GM19025 (cell line): ENCODE measurements around the gene RFK.

Experiments used
- ATAC-seq: cut with Tn5 transposase; IDR thresholded peaks from one replicate; pipeline ENCODE4 v1.9.1; 2021; ENCODE audit warnings: mild to moderate bottlenecking, low read depth, moderate library complexity; ENCODE audit not compliant: unreplicated experiment

The RFK gene

DNA sequence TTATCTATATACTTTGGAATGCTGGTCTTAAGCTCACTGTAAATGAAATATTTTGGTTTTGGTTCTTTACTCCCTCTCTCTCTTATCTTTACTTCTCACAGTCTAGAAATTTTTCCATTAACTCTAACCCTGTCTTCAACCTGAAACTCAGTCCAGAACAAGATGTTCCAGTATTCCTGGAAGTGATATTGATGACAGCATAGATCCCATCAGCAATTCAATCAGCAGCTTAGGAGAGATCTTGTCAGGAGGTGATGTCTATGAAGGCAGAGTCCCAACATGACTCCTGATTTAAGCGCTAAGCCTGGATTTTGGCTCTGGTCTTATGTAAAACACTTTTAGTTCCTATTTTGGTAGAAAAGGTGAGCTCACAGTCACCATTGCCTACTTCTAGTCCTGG, 52.6 kb downstream of the RFK start:
- ATAC-seq = no peak

DNA sequence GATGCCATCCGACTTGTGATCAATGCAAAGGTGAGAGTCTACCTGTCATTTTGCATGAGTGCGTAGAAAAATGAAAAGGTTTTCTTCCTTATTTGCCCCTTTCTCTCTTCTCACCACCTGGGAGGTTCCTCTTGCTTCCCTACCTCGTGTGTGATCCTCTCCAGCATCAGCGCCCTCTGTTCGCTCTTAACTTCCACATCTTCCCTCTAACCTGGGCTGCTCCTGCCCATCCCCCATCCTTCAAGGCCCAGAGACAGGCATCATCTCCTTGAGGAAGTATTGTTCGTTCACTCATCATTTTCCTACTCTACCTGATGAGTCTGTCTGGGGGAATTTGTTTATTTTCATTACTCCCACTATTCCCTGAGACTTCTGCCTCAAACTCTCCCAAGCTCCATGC, 55.8 kb downstream of the RFK start:
- ATAC-seq = no peak

DNA sequence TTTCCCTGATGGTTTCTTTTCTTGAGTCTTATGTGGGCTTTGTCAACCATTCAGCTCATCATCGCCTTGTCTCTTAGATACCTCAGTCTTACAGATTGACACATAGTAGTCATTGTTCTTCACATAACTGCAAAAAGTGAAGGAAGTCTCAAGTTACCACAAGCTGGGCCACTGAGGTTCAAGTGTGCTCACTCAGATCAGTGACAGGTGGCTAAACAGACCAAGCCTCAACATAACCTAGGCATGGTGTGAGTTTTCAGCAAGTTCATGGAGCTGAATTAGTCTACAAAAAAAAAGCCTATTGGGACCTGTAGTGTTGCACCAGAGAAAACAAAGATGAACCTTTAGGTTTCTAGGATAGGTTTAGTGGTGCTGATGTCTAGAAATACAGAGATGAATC, 58.2 kb downstream of the RFK start:
- ATAC-seq = no peak
